DMS 273 treated with DMSO at 0.1 percent for 48 hours (cell line): ENCODE results near the gene TPGS1.

Experiments
- DNase-seq: peaks from one replicate; lab custom pipeline; 2025; lab: John Stamatoyannopoulos, UW

Gene TPGS1

GRCh38 chr19:518598-519231 is 11.4 kb downstream of the TPGS1 start:
- DNase-seq, result no peak

- no peak for DNase-seq
Observed at GRCh38 chr19:519449-519865, 12.2 kb downstream of the TPGS1 start.

- DNase-seq, result no peak
Observed at GRCh38 chr19:522726-523125, 15.4 kb downstream of the TPGS1 start.

- DNase-seq, result no peak
Observed at GRCh38 chr19:524062-524674, 16.9 kb downstream of the TPGS1 start.

- DNase-seq, result no peak
Observed at GRCh38 chr19:525029-525428, 17.7 kb downstream of the TPGS1 start.

- no peak for DNase-seq
Observed at GRCh38 chr19:525857-526419, 18.6 kb downstream of the TPGS1 start.

- DNase-seq, result no peak
Observed at GRCh38 chr19:530134-531008, 23.1 kb downstream of the TPGS1 start.

GRCh38 chr19:531009-531752 is 23.9 kb downstream of the TPGS1 start:
- peak; percentile 56 for DNase-seq

- DNase-seq, result no peak
Observed at GRCh38 chr19:531753-532560, 24.7 kb downstream of the TPGS1 start, which contains the start of gene CDC34. Gene CDC34 (plus strand): TSS chr19:531760. CDS start chr19:531932, 172 bp downstream.

- peak; percentile 44 for DNase-seq
Observed at GRCh38 chr19:532561-533363, 25.5 kb downstream of the TPGS1 start.

- DNase-seq, result no peak
Observed at GRCh38 chr19:533364-534058, 26.2 kb downstream of the TPGS1 start.

- DNase-seq, result no peak
Observed at GRCh38 chr19:534088-534487, 26.8 kb downstream of the TPGS1 start.

GRCh38 chr19:535017-535835 is 27.9 kb downstream of the TPGS1 start:
- no peak for DNase-seq

- no peak for DNase-seq
Observed at GRCh38 chr19:536031-536880, 29.0 kb downstream of the TPGS1 start.

- DNase-seq, result no peak
Observed at GRCh38 chr19:536881-537404, 29.6 kb downstream of the TPGS1 start.

GRCh38 chr19:538641-539428 is 31.5 kb downstream of the TPGS1 start:
- no peak for DNase-seq
